Hepatocyte (in vitro differentiated cells): ENCODE results near the gene SNTB2. TPM values are rescaled to one million over a fixed set of nuclear protein-coding genes. Genes with fewer than 3 reads are reported as not detected.

Source experiments
- DNase-seq: peaks from one replicate; pipeline ENCODE4 v3.0.0-alpha.2; 2016; ENCODE audit warnings: low spot score
- H2AFZ ChIP-seq: fragments of 200-600 bp; sonication (generic); 2 replicates; pipeline ENCODE4 v1.6.0; 2016; ENCODE audit warnings: antibody characterized with exemption, mild to moderate bottlenecking
- H3K27ac ChIP-seq: fragments of 200-600 bp; sonication (generic); 2 replicates; pipeline ENCODE4 v1.5.1; 2016; ENCODE audit warnings: mild to moderate bottlenecking
- H3K27me3 ChIP-seq: fragments of 200-600 bp; sonication (generic); 2 replicates; pipeline ENCODE4 v1.6.1; 2016
- H3K36me3 ChIP-seq: fragments of 200-600 bp; sonication (generic); replicated peaks from 2 replicates; pipeline ENCODE4 v1.5.1; 2016; ENCODE audit warnings: low read depth; ENCODE audit not compliant: insufficient read depth
- H3K4me1 ChIP-seq: fragments of 200-600 bp; sonication (generic); 2 replicates; pipeline ENCODE4 v1.5.1; 2016; ENCODE audit warnings: mild to moderate bottlenecking, moderate library complexity; ENCODE audit not compliant: insufficient read depth
- H3K4me2 ChIP-seq: fragments of 200-600 bp; sonication (generic); 2 replicates; pipeline ENCODE4 v1.6.0; 2016
- H3K4me3 ChIP-seq: fragments of 200-600 bp; sonication (generic); 2 replicates; pipeline ENCODE4 v1.5.1; 2016; ENCODE audit warnings: mild to moderate bottlenecking
- H3K79me2 ChIP-seq: fragments of 200-600 bp; sonication (generic); 2 replicates; pipeline ENCODE4 v1.6.0; 2017; ENCODE audit warnings: mild to moderate bottlenecking
- H3K9me2 ChIP-seq: fragments of 200-600 bp; sonication (generic); replicated peaks from 2 replicates; pipeline ENCODE4 v1.6.0; 2017; ENCODE audit warnings: mild to moderate bottlenecking; ENCODE audit not compliant: insufficient read depth
- H3K9me3 ChIP-seq: fragments of 200-600 bp; sonication (generic); 2 replicates; pipeline ENCODE4 v1.5.1; 2016; ENCODE audit warnings: low read depth, mild to moderate bottlenecking
- H4K20me1 ChIP-seq: fragments of 200-600 bp; sonication (generic); 2 replicates; pipeline ENCODE4 v1.6.0; 2016; ENCODE audit warnings: mild to moderate bottlenecking; ENCODE audit not compliant: insufficient read depth, poor library complexity, severe bottlenecking
- CTCF ChIP-seq: fragments of 200-600 bp; sonication (generic); IDR thresholded peaks from 2 replicates; pipeline ENCODE4 v1.5.1; 2016; ENCODE audit warnings: antibody characterized with exemption, mild to moderate bottlenecking; ENCODE audit not compliant: poor library complexity
- EZH2 ChIP-seq: fragments of 200-600 bp; sonication (generic); IDR thresholded peaks from 2 replicates; pipeline ENCODE4 v1.6.1; 2016; ENCODE audit warnings: antibody characterized with exemption, mild to moderate bottlenecking, borderline replicate concordance
- EZH2phosphoT487 ChIP-seq: fragments of 200-600 bp; sonication (generic); IDR thresholded peaks from one replicate; pipeline ENCODE4 v1.6.1; 2018; ENCODE audit warnings: antibody characterized with exemption, mild to moderate bottlenecking, low read depth, moderate library complexity; ENCODE audit not compliant: unreplicated experiment, severe bottlenecking
- WGBS: methylation state at CpG from one replicate; pipeline ENCODE4 v1.1.6; 2016; ENCODE audit warnings: low lambda C conversion rate; ENCODE audit errors: missing lambda C conversion rate; 5-methylcytosine and 5-hydroxymethylcytosine counted together
- polyA plus RNA-seq: library from polyadenylated mRNA; unstranded; fragments of >200 nt; fragmentation: Nextera tagmentation; extraction: Ambion mirVana; gene quantifications from 2 replicates; pipeline ENCODE4 v1.2.1, GENCODE V29; 2016
- total RNA-seq: library from RNA; depleted of rRNA; stranded (reverse); fragments of >200 nt; gene quantifications from 2 replicates; pipeline ENCODE4 v1.2.3, GENCODE V29; 2014

Gene SNTB2
- total and polyA plus RNA-seq, 2 experiments from 2014 or later: 21.5 to 36.7 TPM

GRCh38 chr16:69182730-69183416 is 4.1 kb upstream of the SNTB2 start:
- peaks cover 5% of the 10 kb centered on the region for H3K79me2 ChIP-seq
- no peak overlapping the region for H2AFZ ChIP-seq
- TF ChIP-seq EZH2 (no peak), EZH2phosphoT487 (no peak), CTCF (no peak)
- no peaks in the 10 kb centered on the region for H3K9me3 ChIP-seq
- 60% methylated on average over 10 of the region's 10 CpGs for WGBS
- H4K20me1 ChIP-seq: no peaks in the 10 kb centered on the region
- no peaks in the 10 kb centered on the region for H3K36me3 ChIP-seq
- no peak for DNase-seq
- peaks cover 8% of the 10 kb centered on the region for H3K4me1 ChIP-seq
- H3K4me2 ChIP-seq: no peak overlapping the region
- no peak overlapping the region for H3K27ac ChIP-seq
- H3K27me3 ChIP-seq: no peaks in the 10 kb centered on the region
- H3K4me3 ChIP-seq: no peak overlapping the region
- H3K9me2 ChIP-seq: no peaks in the 10 kb centered on the region

- H3K27me3 ChIP-seq: no peaks in the 10 kb centered on the region
- peak; percentile 76 for DNase-seq
- H3K4me1 ChIP-seq: peaks cover 20% of the 10 kb centered on the region
- peak overlapping the region; percentile 84 for H3K4me2 ChIP-seq
- TF ChIP-seq EZH2 (no peak), CTCF (no peak), EZH2phosphoT487 (no peak)
- H3K27ac ChIP-seq: peak overlapping the region; percentile 96
- peak overlapping the region; percentile 62 for H3K4me3 ChIP-seq
- no peaks in the 10 kb centered on the region for H3K36me3 ChIP-seq
- WGBS: under 1% methylated on average over 41 of the region's 76 CpGs
- no peaks in the 10 kb centered on the region for H3K9me2 ChIP-seq
- peaks cover 9% of the 10 kb centered on the region for H4K20me1 ChIP-seq
- H3K9me3 ChIP-seq: no peaks in the 10 kb centered on the region
- H2AFZ ChIP-seq: peak overlapping the region; percentile 62
- H3K79me2 ChIP-seq: peaks cover 52% of the 10 kb centered on the region
Measured at GRCh38 chr16:69187446-69188235, 677 bp downstream of the SNTB2 start.

- TF ChIP-seq EZH2 (no peak), EZH2phosphoT487 (no peak), CTCF (no peak)
- Histone ChIP-seq H3K4me2 (peak overlapping the region; percentile 84), H3K27ac (peak overlapping the region; percentile 96), H3K79me2 (peaks cover 58% of the 10 kb centered on the region), H3K9me3 (no peaks in the 10 kb centered on the region), H3K9me2 (no peaks in the 10 kb centered on the region), H2AFZ (peak overlapping the region; percentile 62), H3K36me3 (no peaks in the 10 kb centered on the region), H4K20me1 (peaks cover 12% of the 10 kb centered on the region), H3K4me1 (peaks cover 14% of the 10 kb centered on the region), H3K4me3 (peak overlapping the region; percentile 62), H3K27me3 (no peaks in the 10 kb centered on the region)
- peak; percentile 39 for DNase-seq
- 8% methylated on average over 5 of the region's 5 CpGs for WGBS
Measured at GRCh38 chr16:69188236-69188549, 1.2 kb downstream of the SNTB2 start.
